Myocyte (in vitro differentiated cells): ENCODE results near the gene LRRC28. TPM values are rescaled to one million over a fixed set of nuclear protein-coding genes. Genes with fewer than 3 reads are reported as not detected.

ENCODE experiments used
- DNase-seq: peaks from one replicate; pipeline ENCODE4 v3.0.0-alpha.2; 2012; ENCODE audit warnings: low read depth
- total RNA-seq: library from RNA; depleted of rRNA; stranded (reverse); fragments of >200 nt; gene quantifications from 2 replicates; pipeline ENCODE4 v1.2.3, GENCODE V29; 2014

Gene LRRC28
- total RNA-seq, 1 donor from 2014 or later: 50.8 TPM

GRCh38 chr15:99414755-99415731, 163.8 kb downstream of the LRRC28 start:
- DNase-seq: no peak

GRCh38 chr15:99416191-99417188, 165.2 kb downstream of the LRRC28 start:
- no peak for DNase-seq

GRCh38 chr15:99421172-99421656, 169.9 kb downstream of the LRRC28 start:
- DNase-seq: peak; percentile 41

- DNase-seq: no peak
Observed at GRCh38 chr15:99421758-99422157, 170.5 kb downstream of the LRRC28 start.

GRCh38 chr15:99423186-99424130, 172.2 kb downstream of the LRRC28 start:
- DNase-seq: no peak

- no peak for DNase-seq
Observed at GRCh38 chr15:99424131-99424571, 172.9 kb downstream of the LRRC28 start.

GRCh38 chr15:99424978-99425656, 173.8 kb downstream of the LRRC28 start:
- DNase-seq: peak; percentile 96

GRCh38 chr15:99425657-99426301, 174.5 kb downstream of the LRRC28 start:
- DNase-seq: no peak

- no peak for DNase-seq
Observed at GRCh38 chr15:99426431-99427105, 175.3 kb downstream of the LRRC28 start.

- no peak for DNase-seq
Observed at GRCh38 chr15:99427210-99427609, 175.9 kb downstream of the LRRC28 start.

- no peak for DNase-seq
Observed at GRCh38 chr15:99427668-99428361, 176.5 kb downstream of the LRRC28 start.

- DNase-seq: peak; percentile 35
Observed at GRCh38 chr15:99429681-99430081, 178.4 kb downstream of the LRRC28 start.

GRCh38 chr15:99430881-99431401, 179.7 kb downstream of the LRRC28 start:
- DNase-seq: no peak

- DNase-seq: no peak
Observed at GRCh38 chr15:99431661-99432091, 180.4 kb downstream of the LRRC28 start.

GRCh38 chr15:99432271-99433025, 181.2 kb downstream of the LRRC28 start:
- no peak for DNase-seq

GRCh38 chr15:99433026-99433756, 181.9 kb downstream of the LRRC28 start:
- DNase-seq: no peak
